ENCODE results near the gene SHOC2.
A peak's percentile ranks its signal among the peaks of the same experiment; 100 is the strongest.
"Not testable (repeated sequence)": the region's sequence is repeated elsewhere in the genome, so short reads cannot be mapped to it uniquely, and the experiment has no call there.

The SHOC2 gene

DNA sequence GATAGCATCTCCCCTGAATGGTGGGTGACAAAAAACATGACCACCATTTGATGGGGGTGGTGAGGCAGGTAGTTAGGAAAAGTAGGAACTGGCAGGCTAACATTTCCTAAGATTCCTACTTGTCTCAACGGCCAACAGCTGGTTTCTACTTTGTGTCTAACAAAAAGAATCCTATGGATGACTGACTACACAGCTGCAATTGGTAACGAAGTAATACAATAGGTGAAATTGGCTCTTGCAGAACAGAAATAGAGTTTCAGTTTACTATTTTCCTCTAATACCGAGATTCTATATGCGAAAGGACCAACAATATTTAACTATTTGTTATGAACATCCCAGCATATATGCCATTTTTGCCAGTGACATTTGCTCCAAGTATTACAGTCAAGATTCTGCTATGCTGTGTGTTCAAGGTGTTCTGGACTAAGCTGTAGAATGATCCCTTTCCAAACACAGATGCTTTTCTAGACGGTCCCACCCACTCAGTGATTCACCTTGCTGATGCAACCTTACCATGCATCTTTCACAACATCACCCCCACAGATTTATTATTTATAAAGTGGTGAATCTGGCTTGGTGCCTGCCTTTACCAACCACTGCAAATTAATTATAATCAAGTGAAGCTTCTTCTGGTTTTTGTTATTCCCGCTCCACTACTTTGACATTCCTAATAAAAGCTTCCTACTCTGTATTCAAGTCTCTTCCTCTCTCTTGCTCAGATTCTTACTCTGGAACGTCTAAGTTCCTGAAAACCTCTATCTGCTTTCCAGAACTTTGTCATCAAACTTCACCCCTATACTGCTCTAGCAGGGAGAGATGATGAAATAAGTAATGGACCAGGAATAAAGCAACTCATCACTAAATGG, 17.2 kb upstream of the SHOC2 start:
- peak; percentile 53 for DNase-seq

DNA sequence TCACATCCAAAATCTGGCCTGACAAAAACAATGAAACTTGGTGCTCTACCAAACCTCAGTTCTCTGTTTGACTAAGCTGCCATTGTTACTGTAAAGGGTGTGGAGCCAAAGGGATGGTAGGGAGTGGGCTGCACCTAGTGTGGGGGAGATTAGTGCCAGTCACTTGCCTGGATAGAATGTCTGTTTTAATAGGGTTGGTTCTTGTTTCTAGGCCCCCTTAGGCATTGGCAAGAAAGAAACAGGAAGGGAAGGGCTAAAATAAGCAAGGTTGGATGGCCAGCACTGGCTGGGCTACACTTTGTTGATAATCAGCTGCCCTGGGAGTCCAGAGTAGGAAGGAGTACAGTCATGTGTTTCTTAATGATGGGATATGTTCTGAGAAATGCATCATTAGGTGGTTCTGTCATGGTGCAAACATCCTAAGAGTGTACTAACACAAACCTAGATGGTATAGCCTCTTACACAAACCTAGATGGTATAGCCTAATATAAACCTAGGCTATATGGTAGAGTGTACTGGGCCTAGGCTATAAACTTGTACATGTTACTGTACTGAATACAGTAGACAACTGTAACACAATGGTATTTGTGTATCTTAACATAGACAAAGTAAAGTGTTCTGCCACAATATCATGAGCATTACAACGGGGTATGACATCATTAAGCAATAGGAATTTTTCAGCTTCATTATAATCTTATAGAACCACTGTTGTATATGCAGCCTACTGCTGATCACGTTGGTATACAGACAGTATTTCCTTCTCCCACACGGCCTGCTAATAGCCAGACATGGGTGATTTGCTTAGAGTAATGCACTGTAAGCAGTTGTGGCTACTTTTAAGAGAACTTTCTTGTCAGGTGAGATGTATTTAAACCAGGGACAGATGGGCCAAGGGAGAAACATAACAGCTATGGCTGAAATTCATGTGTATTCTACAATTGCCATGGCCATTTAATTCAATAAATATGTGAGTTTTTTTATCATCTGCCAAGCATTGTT, 15.8 kb upstream of the SHOC2 start:
- peak; percentile 27 for DNase-seq

DNA sequence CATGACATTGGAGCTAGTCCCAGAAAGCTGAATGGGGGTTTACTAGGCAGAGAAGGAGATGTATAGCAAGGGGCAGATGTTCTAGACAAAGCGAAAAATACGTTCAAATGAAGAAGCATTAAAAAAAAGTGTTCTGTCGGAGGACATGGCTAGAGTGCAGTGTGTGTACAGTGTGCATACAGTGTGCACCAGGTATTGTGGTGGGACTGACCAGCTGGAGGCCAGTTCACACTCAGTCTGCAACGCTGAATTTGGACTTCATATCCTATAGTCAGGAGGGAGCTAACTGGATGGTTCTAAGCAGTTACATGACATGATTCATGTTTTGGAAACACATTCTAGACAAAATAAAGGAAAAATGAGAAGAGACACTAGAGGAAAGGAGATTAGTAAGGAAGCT, 9.3 kb upstream of the SHOC2 start:
- no peak for DNase-seq

DNA sequence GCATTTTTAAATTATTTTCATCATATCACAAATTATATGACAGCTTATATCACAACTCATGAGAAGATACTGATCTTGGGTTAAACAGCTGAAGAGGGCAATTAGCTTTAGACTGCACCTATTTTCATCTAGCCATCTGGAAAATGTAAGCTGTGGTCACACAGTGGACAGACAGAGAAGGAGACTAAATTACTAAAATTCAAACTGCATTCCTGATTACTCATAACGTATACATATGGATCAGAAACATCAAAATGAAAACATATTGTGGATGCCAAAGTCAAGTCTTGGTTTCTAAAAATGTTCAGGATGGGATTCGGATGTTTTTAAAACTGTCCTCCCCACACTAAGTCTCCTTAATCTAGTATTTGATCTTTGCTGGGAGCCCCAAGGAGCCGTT, 7.0 kb upstream of the SHOC2 start:
- no peak for DNase-seq

DNA sequence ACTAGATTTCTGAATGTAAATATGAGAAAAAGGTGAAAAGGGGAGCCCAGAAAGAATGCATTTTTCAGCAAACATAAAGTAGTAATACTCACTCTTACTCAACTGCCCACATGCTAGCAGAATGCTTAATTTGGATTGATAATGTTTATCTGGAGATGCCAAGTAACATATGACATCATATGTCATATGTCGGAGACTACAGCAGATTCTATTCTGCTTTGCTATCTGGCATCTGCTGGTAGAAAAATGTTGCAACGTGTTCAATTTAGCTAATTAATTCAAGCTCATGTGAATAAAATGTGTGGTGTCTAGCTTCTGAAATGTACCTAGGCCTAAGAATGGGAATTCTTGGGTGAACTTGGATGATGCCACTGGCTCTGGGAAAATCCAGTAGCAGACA, 5.0 kb upstream of the SHOC2 start:
- no peak for DNase-seq

DNA sequence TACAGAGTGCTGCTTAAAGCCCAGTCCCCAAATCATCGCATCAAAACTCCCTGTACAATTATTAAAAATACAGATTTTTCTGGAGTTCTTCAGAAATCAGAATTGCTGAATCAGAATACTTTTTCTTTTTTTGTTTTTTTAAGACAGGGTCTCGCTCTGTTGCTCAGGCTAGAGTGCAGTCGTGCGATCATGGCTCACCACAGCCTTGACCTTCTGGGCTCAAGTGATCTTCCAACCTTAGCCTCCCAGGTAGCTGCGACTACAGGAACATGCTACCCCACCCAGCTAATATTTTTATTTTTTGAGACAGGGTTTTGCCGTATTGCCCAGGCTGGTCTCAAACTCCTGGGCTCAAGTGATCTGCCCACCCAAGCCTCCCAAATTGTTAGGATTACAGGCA, 4.4 kb upstream of the SHOC2 start:
- DNase-seq = no peak

DNA sequence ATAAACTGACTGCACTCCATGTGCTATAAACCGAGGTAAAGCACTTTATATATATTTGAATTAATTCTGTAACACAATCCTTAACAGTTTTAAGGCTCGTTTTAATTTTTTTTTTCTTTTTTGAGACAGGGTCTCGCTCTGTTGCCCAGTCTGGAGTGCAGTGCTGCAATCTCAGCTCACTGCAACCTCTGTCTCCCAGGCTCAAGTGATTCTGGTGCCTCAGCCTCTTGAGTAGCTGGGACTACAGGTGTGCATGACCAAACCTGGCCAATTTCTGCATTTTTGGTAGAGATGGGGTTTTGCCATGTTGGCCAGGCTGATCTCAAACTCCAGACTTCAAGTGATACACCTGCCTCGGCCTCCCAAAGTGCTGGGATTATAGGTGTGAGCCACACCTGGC, 3.8 kb upstream of the SHOC2 start:
- not testable (repeated sequence) for DNase-seq

DNA sequence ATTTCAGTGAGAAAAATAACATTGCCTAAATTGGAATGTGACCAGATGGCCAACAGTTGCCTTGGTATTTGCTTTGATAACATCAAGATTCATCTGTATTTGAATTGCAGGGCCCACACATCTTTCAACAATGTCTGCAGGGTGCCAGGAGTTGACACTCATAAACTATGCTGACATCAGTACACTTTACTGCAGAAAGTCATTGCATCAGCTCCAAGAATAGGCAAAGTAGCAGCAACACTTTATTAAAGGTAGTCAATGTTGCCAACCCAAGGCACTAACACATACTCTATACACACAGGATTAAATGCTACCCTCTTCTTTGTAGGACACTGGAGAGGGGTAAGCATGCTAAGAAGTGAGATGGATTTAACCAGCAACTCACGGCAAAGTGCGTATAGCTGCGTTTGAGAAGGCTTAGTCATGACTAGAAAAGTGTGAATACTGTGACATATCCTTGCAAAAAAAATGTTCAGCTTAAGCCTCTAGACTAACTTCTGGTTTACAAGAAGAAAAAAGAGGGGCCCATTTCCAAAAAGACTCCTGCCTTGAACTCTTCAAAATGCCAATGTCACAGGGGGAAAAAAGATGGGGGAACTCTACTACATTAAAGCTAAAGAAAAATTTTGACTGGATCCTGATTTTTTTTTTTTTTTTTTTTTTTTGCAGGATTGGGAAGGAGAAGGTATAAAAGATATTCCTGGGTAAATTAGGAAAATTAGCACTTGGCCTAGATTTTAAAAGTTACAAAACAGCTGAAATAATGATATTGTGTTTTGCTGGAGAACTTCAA, 2.7 kb upstream of the SHOC2 start:
- DNase-seq = no peak

DNA sequence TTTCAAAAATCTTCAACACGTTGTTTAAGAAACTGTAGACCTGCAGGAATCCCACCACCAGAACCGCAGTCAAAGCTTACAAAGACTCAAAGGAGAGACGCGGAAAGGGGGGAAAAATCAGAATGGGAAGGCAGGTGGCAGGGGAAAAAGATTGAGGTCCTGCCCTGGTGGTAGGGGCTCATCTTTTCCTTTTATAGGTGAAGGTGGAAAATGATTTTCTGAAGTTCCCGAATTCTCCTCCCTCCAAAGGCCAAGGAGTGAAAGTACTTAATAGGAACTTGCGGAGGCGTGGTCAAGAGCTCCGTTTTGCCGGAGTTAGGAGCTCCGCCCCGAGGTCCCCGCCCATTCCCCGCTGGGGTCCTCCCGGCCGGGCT, 1.1 kb upstream of the SHOC2 start:
- DNase-seq = peak; percentile 95

DNA sequence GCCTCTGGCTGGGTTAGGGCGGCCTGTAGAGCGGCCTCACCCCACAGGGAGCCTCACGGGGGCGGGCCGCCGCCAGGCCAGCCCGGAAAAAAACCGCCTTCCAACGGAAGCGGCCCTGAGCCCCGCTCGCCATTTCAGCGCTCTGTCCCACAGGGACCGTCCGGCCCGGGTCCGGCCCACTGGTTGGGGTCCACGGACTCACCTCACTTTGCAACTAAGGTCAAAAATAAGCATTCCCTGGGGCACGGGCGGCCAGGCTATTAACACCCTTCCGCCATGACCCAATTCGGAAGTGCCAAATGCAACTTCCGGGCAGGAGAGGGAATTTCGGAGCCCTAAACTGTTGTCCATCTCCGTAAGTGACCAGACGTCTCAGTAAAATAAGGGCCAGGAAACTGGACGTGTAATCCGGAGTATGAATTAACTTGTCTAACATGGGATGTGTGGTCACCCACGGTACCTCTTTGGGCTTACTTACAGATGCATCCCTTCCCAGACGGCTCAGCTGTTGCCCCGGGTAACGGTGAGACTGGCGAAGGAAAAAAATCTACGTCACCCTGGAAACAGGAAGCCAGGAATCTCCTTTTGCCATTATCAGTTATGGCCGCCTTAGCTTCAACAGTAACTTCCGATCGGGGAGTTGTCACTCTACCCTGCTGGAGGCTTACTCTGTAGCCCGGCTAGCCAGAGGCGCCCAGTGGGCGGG, 608 bp upstream of the SHOC2 start, which contains the start of gene BBIP1:
TSS of gene BBIP1 (minus strand) at position 538 of the 706 bp plus-strand sequence. CDS start 1,023 bp downstream, outside the sequence.
- no peak for DNase-seq

DNA sequence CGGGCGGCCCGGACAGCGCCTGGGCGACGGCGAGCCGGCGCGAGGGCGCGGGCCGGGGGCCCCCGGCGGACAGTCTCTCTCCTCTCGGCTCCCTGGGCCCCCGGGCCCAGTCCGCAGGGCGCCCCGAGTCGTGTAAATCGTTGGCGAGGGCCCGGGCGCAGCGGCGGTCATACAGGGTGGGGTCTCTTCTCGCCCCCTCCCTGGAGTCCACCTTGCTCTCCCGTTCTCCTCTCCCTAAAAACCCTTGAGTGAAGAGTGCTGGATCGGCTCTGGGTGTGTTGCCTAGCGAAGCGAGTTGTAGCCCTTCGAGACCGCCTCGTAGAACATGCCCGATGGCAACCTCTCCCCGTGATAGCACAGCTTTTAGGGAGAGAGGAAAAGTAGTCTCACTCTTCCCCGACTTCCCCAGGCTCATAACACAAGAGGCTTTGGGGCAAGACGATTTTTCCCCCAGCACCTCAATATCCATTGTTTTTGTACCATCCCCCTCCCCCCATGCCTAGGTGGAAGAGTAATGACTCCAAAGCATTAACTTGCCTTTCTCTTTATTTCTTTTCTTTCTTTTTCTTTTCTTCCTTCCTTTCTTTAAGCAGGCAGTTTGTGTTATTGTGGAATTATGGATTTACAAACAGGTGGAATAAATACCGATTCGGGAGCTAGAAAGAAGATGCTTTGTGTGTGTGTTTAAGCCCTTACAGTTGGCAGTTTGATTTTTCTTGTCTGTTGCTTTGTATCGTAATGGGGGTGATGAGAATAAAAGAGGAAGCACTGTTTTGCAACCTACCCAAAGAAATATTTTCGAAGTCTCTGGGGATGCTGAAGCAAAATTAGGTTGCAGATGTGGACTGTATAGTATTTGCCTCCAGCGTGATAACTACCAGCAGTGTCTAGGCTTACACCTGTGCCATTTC, 822 bp downstream of the SHOC2 start:
- peak; percentile 30 for DNase-seq

DNA sequence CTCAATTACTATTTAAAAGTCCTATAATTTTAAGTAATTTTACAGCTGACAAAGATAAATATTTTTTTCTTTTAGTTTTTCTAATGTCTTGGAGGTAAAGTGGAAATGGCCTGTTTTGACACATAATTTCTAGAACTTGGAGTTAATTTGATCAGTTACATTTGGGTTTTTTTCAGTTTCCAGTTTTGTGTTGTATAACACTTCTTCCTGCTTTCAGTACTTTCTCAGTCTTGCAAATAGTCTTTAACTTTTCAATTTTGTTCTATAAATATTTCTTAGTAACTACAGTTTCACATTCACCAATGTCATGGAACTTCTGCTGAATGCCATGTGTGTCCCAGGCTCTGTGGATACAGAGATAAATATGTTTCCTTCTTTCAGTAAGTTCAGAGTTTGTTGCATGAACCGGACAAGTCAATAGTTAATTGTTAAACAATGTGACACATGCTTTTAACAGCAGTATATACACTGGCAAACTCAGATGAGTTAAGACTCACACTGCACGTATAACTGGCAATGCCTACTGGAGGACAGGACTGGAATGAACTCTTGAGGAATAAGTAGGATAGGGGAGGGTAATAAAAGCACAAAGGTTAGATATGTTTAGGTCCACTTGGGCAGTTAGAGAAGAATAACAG, 4.6 kb downstream of the SHOC2 start:
- DNase-seq = no peak

DNA sequence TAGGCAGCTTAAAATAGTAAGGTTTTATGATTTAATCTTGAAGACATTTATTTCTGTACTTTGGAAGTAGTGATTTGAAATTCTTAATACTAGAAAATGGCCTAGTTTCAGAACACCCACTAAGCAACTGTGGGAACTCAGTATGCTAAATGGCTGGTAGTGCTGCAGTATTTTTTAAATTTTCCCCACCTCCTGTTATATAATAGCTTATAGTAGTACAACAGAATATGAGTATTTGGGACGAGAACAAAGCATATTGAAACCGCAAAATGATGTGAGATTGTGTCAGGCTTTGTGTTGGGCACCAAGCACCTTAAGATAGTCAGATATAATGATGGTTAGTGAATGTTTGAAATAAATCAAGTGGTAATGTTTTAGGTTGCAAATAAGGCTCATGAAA, 8.1 kb downstream of the SHOC2 start:
- DNase-seq = no peak

DNA sequence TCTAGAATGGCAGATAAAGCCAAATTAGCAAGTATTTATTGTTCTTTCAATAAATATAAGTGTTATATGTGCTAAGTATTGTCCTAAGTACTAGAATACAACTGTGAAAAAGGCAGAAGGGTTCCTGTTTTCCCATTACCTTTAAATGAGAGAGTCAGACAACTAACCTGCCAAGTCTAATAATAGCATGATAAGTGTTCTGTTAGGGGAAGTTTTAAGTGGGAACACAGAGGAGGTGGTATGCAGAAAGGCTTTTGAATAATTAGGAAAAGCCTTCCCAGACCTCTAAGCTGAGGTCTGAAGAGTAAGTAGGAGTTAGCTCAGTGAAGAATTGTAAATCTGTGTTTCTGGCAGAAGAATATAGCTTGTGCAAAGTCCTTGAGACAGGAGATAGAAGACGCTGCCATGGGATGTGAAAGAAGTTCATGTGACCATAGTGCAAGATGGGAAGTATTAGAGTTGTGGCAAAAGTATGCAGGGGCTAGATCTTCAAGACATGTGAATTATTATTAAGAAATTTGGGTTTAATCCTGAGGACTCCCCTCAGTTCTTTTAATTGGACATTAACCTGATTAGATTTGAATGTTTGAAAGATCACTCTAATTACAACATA, 12.5 kb downstream of the SHOC2 start:
- DNase-seq = no peak

DNA sequence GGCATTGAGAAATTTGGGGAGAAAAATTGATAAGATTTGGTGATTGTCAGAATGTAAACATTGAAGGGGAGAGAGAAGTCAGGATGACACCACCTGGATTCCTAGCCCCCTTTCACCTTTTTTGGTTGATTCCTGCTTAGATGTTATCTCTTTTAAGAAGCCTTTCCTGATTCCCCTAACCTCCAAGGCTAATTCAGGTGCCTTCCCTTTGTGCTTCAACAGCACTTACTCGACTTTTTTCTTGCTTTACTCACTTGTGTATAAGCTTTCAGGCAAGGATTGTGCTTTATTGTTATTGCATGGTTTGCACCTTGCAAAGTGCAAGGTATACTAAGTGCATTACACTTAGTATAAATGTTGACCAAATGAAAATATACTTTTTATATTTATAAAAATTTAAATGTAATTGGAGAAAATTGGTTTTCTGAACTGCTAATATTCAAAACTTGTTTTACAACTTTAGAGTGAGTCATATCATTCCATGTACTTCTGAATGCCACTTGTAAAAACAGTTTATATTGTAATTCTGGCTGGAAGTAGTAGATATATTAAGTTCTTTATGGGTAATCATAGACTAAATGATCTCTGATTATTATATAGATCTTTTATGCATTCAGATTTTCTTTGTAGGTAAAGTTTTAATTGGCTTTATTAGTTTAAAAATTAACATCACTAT, 13.2 kb downstream of the SHOC2 start:
- no peak for DNase-seq

DNA sequence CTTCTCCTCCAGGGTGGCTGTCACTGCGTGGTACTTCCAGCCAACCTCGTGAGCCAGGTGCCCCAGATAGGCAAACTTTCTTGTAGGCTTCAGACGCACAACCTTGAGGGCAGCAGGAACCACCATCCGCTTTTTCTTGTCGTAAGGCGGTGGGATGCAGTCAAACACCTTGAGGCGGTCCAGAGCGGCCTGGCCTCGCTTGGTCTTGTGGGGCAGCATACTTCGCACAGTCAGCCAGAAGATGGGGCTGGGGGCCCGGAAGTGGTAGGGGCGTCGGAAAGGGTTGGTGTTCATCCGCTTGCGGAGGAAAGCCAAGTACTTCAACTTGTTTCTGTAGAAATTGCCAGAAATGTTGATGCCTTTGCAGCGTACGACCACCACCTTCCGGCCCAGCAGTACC, 17.4 kb downstream of the SHOC2 start:
- no peak for DNase-seq

DNA sequence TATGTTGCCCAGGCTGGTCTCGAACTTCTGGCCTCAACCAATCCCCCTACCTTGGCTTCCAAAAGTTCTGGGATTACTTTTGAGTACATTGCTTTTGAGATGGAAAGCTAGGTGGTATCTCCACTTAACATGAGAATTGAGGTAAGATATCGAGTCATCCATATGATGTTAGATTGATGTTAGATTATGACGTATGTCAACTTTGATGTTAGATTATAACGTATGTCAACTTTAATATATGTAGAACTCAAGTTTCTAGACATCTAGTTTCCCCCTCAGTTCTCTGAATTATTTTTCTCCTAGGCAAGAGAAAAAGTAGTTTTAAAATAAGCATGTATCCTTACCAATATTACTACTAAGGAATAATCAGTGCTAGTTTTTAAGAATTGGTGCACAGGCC, 20.0 kb downstream of the SHOC2 start:
- DNase-seq = no peak

DNA sequence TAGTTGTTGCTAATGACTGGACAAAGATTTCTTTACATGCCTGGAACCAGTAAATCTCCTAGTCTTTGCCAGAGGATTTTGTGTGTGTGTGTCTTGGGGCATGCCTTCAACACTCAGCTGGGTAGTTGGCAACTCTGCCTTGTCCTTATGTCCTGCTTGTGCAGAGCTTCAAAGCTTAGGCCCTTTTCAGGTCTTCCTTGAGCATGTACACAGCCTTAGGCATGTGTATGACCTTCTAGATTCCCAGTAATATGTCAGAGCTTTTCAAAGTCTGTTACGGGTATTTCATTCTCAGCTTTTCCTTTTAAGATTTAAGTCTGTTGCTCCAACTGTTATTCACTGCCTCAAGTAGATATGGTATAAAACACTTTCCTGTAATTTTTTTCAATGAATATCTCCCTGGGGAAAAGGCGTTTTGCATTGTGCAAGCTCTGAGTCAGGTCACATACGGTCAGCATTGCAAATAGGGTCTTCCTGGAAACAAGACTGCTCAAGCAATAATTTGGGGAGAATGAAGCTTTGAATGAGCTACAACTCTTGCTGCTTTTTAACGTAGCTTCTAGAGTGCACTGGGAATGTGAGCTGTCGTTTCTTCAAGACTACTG, 25.5 kb downstream of the SHOC2 start:
- no peak for DNase-seq

DNA sequence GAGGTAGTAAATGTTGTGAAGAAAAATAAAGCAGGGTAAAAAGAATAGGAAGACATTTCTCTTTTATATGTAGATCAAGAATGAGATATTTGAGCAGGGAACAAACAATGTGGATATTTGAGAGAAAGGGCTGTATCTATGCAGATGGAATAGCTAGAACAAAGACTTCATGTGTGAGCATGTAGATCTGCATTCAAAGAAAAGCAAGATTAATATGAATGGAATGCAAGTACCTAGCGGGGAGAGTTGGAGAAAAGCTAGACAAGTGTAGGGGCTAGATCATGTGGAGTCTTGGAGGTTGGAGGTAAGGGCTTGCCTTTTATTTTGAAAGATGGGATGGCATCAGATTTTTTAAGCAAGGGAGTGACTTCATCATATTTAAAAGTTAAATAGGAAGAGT, 27.1 kb downstream of the SHOC2 start:
- no peak for DNase-seq
